ENCODE data around the gene ZNF750. TPM values are rescaled to one million over a fixed set of nuclear protein-coding genes. Genes with fewer than 3 reads are reported as not detected.
A peak's percentile ranks its signal among the peaks of the same experiment; 100 is the strongest.

The ZNF750 gene
- total RNA-seq, 5 donors from 2014 or later (not counting 1 experiment from before 2014, with no cell fraction given): not detected

- Mint-ChIP-seq H3K4me3 (no peak overlapping the region), H3K36me3 (peaks cover 20% of the 10 kb centered on the region), H3K4me1 (peaks cover 10 to 54% (median 30%) of the 10 kb centered on the region in 3 donors), H3K27me3 (no peaks in the 10 kb centered on the region), H3K27ac (no peak overlapping the region), H3K9me3 (no peaks in the 10 kb centered on the region)
- Histone ChIP-seq H3K27ac (ENCODE audit: low read length) (no peak overlapping the region), H3K27me3 (replicated peaks in 1 of 2; ENCODE audit: control insufficient read depth in 2 of 2, extremely low read depth in 1 of 2, insufficient read depth in 2 of 2, low read length in 1 of 2) (no peaks in the 10 kb centered on the region), H3K36me3 (ENCODE audit: control insufficient read depth in 2 of 2, extremely low read depth in 1 of 2, insufficient read depth in 1 of 2, low read length in 1 of 2) (peaks cover 23 to 35% of the 10 kb centered on the region in 2 donors), H3K4me3 (ENCODE audit: control insufficient read depth in 1 of 2, extremely low read depth in 1 of 2, low read length in 1 of 2) (no peak overlapping the region), H3K4me1 (ENCODE audit: control insufficient read depth in 1 of 2, extremely low read depth in 1 of 2, insufficient read depth in 2 of 2, low read length in 2 of 2) (peaks cover 5 to 34% of the 10 kb centered on the region in 2 experiments), H3K9me3 (no peaks in the 10 kb centered on the region)
- CTCF ChIA-PET: no interaction called here
- no peak for DNase-seq
- POLR2A ChIA-PET: no interaction called here
- 95% methylated on average over 4 of the region's 11 CpGs for WGBS (ENCODE audit: insufficient coverage)
- no peak for ATAC-seq (replicated peaks in 1 of 4)
Observed at GRCh38 chr17:82869536-82869935, 29.7 kb upstream of the ZNF750 start.

- peak overlapping the region in 1 of 2 donors; percentile 30 for H3K27ac Mint-ChIP-seq
- CTCF ChIA-PET: interaction anchor here in 1 of 2 donors (0.6 kb wide), 1 partner anchor 23 kb away, joined by 3 read pairs; no protein-coding TSS in a partner anchor
- H3K27me3 Mint-ChIP-seq: no peaks in the 10 kb centered on the region
- no peak overlapping the region for H3K4me3 Mint-ChIP-seq
- DNase-seq: no peak
- no peak for ATAC-seq (replicated peaks in 1 of 4)
- WGBS (ENCODE audit: insufficient coverage): 91% methylated on average over 19 of the region's 21 CpGs
- POLR2A ChIA-PET: no interaction called here
- Histone ChIP-seq H3K36me3 (ENCODE audit: control insufficient read depth in 2 of 2, extremely low read depth in 1 of 2, insufficient read depth in 1 of 2, low read length in 1 of 2) (peaks cover 22 to 31% of the 10 kb centered on the region in 2 donors), H3K27me3 (replicated peaks in 1 of 2; ENCODE audit: control insufficient read depth in 2 of 2, extremely low read depth in 1 of 2, insufficient read depth in 2 of 2, low read length in 1 of 2) (no peaks in the 10 kb centered on the region), H3K4me1 (ENCODE audit: control insufficient read depth in 1 of 2, extremely low read depth in 1 of 2, insufficient read depth in 2 of 2, low read length in 2 of 2) (peaks cover 9 to 42% of the 10 kb centered on the region in 2 experiments), H3K27ac (ENCODE audit: low read length) (no peak overlapping the region), H3K9me3 (no peaks in the 10 kb centered on the region), H3K4me3 (ENCODE audit: control insufficient read depth in 1 of 2, extremely low read depth in 1 of 2, low read length in 1 of 2) (no peak overlapping the region)
- H3K36me3 Mint-ChIP-seq: peaks cover 20% of the 10 kb centered on the region
- peaks cover 18 to 62% (median 38%) of the 10 kb centered on the region in 3 donors for H3K4me1 Mint-ChIP-seq
- H3K9me3 Mint-ChIP-seq: no peaks in the 10 kb centered on the region
Observed at GRCh38 chr17:82868715-82869131, 28.9 kb upstream of the ZNF750 start.

DNA sequence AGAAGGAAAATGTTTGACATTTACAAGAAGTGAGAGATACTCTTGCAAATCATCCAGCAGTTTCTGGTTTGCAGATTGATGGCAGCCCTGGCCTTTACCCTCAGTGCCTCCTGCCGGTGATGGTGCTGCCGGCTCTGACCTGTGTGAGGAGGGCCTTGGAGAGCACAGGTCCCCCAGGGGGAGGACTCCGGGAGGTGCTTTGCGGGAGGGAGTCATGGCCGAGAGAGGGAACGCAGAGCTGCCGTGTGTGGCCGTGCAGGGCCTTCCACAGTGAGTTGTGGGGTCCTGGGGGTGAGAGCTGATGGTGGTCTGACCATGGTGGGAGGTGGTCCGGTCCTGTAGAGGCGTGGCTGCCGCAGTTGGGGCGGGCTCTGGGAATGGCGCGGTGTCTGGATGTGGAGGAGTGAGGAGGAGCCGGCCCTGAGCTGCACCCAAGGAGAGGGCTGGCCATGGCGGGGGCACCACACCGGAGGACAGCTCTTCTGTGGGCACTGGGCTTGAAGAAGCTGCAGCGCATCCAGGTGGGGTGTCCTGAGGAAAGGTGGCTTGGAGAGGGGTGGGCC lies 28.0 kb upstream of the ZNF750 start:
- Histone ChIP-seq H3K4me3 (ENCODE audit: control insufficient read depth in 1 of 2, extremely low read depth in 1 of 2, low read length in 1 of 2) (no peak overlapping the region), H3K36me3 (ENCODE audit: control insufficient read depth in 2 of 2, extremely low read depth in 1 of 2, insufficient read depth in 1 of 2, low read length in 1 of 2) (peaks cover 19 to 24% of the 10 kb centered on the region in 2 donors), H3K4me1 (ENCODE audit: control insufficient read depth in 1 of 2, extremely low read depth in 1 of 2, insufficient read depth in 2 of 2, low read length in 2 of 2) (peaks cover 15 to 51% of the 10 kb centered on the region in 2 experiments), H3K9me3 (no peaks in the 10 kb centered on the region), H3K27ac (ENCODE audit: low read length) (no peak overlapping the region), H3K27me3 (replicated peaks in 1 of 2; ENCODE audit: control insufficient read depth in 2 of 2, extremely low read depth in 1 of 2, insufficient read depth in 2 of 2, low read length in 1 of 2) (no peaks in the 10 kb centered on the region)
- ChIA-PET POLR2A (no interaction called here), CTCF (no interaction called here)
- DNase-seq (no peak), ATAC-seq (replicated peaks in 1 of 4) (no peak)
- H3K27me3 Mint-ChIP-seq: no peaks in the 10 kb centered on the region
- 95% methylated on average over 13 of the region's 18 CpGs for WGBS (ENCODE audit: insufficient coverage)
- no peaks in the 10 kb centered on the region for H3K9me3 Mint-ChIP-seq
- peak overlapping the region in 1 of 2 donors; percentile 49 for H3K27ac Mint-ChIP-seq
- peaks cover 27 to 67% (median 47%) of the 10 kb centered on the region in 3 donors for H3K4me1 Mint-ChIP-seq
- no peak overlapping the region for H3K4me3 Mint-ChIP-seq
- peaks cover 20% of the 10 kb centered on the region for H3K36me3 Mint-ChIP-seq

GRCh38 chr17:82866590-82867191 lies 26.9 kb upstream of the ZNF750 start:
- peak overlapping the region; percentile 84 to 92 for H3K27ac Mint-ChIP-seq
- POLR2A ChIA-PET: no interaction called here
- CTCF ChIA-PET: no interaction called here
- no peaks in the 10 kb centered on the region for H3K27me3 Mint-ChIP-seq
- Histone ChIP-seq H3K9me3 (no peaks in the 10 kb centered on the region), H3K27me3 (replicated peaks in 1 of 2; ENCODE audit: control insufficient read depth in 2 of 2, extremely low read depth in 1 of 2, insufficient read depth in 2 of 2, low read length in 1 of 2) (no peaks in the 10 kb centered on the region), H3K27ac (ENCODE audit: low read length) (peak overlapping the region; percentile 28), H3K4me3 (ENCODE audit: control insufficient read depth in 1 of 2, extremely low read depth in 1 of 2, low read length in 1 of 2) (no peak overlapping the region), H3K36me3 (ENCODE audit: control insufficient read depth in 2 of 2, extremely low read depth in 1 of 2, insufficient read depth in 1 of 2, low read length in 1 of 2) (peaks cover 10 to 21% of the 10 kb centered on the region in 2 donors), H3K4me1 (ENCODE audit: control insufficient read depth in 1 of 2, extremely low read depth in 1 of 2, insufficient read depth in 2 of 2, low read length in 2 of 2) (peaks cover 15 to 60% of the 10 kb centered on the region in 2 experiments)
- WGBS (ENCODE audit: insufficient coverage): 91% methylated on average over 10 of the region's 11 CpGs
- peaks cover 16% of the 10 kb centered on the region for H3K36me3 Mint-ChIP-seq
- ATAC-seq (replicated peaks in 1 of 4) (no peak), DNase-seq (no peak)
- no peak overlapping the region for H3K4me3 Mint-ChIP-seq
- H3K9me3 Mint-ChIP-seq: no peaks in the 10 kb centered on the region
- peaks cover 36 to 74% (median 56%) of the 10 kb centered on the region in 3 donors for H3K4me1 Mint-ChIP-seq

DNA sequence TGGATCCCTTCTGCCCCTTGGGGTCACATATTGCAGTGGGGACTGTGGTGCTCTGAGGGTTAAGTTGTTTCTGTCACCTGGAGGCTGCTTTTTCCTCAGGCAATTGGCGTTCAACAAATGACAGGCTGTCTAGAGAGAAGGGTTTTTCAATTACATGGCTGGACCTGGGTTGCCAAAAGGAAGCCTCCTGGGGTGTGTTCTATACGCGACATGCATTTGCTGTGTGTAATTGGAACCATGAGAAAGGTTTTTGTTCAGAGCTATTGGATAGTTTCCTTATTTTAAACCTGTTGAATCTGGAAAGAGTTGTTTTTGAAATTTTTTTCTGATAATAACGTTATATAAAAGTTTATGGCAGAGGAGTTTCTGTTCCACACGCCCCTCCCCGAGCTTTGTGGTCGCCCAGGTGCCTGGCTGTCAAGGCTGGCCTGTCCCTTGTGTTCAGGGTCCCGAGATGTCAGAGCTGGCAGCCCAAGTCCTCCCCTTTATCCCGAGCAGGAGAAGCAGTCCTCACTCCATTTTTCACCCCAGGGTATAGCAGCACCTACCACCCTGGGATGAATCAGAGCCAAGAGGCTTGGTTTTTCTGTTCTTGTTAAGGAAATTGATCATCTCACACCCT lies 26.1 kb upstream of the ZNF750 start:
- Histone ChIP-seq H3K4me3 (ENCODE audit: control insufficient read depth in 1 of 2, extremely low read depth in 1 of 2, low read length in 1 of 2) (no peak overlapping the region), H3K36me3 (ENCODE audit: control insufficient read depth in 2 of 2, extremely low read depth in 1 of 2, insufficient read depth in 1 of 2, low read length in 1 of 2) (peaks cover 7 to 15% of the 10 kb centered on the region in 2 donors), H3K4me1 (ENCODE audit: control insufficient read depth in 1 of 2, extremely low read depth in 1 of 2, insufficient read depth in 2 of 2, low read length in 2 of 2) (peaks cover 17 to 67% of the 10 kb centered on the region in 2 experiments), H3K27ac (ENCODE audit: low read length) (peak overlapping the region; percentile 93), H3K27me3 (replicated peaks in 1 of 2; ENCODE audit: control insufficient read depth in 2 of 2, extremely low read depth in 1 of 2, insufficient read depth in 2 of 2, low read length in 1 of 2) (no peaks in the 10 kb centered on the region), H3K9me3 (no peaks in the 10 kb centered on the region)
- Mint-ChIP-seq H3K9me3 (no peaks in the 10 kb centered on the region), H3K4me3 (peak overlapping the region in 2 of 3 donors; percentile 54 to 91), H3K4me1 (peaks cover 41 to 79% (median 64%) of the 10 kb centered on the region in 3 donors), H3K27ac (peak overlapping the region; percentile 84 to 92), H3K27me3 (no peaks in the 10 kb centered on the region), H3K36me3 (peaks cover 12% of the 10 kb centered on the region)
- no peak for DNase-seq
- WGBS (ENCODE audit: insufficient coverage): 87% methylated on average over 3 of the region's 9 CpGs
- ChIA-PET POLR2A (no interaction called here), CTCF (no interaction called here)
- no peak for ATAC-seq (replicated peaks in 1 of 4)

DNA sequence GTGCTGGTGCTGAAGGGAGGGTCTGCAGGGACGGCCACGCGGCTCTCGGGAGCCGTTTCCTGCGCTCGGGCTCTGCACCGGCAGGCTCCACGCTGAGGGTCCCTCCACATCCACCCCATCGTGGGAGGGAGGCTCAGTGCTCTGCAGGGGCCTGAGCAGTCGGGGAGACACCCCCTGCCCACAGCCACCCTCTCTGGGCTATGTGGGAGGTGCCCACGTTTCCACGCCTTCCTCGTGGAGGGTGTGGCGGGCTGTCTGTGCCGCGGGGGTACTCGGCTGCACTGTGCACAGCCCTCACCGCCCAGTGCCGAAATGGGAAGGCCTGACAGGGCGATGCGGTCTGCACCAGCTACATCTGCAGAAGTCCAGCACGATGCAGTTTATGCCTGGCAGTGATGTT lies 25.5 kb upstream of the ZNF750 start:
- CTCF ChIA-PET: no interaction called here
- H3K4me1 Mint-ChIP-seq: peaks cover 45 to 78% (median 69%) of the 10 kb centered on the region in 3 donors
- H3K4me3 ChIP-seq (ENCODE audit: control insufficient read depth in 1 of 2, extremely low read depth in 1 of 2, low read length in 1 of 2): no peak overlapping the region
- no peak for DNase-seq
- no peaks in the 10 kb centered on the region for H3K27me3 ChIP-seq (replicated peaks in 1 of 2; ENCODE audit: control insufficient read depth in 2 of 2, extremely low read depth in 1 of 2, insufficient read depth in 2 of 2, low read length in 1 of 2)
- peak overlapping the region; percentile 93 for H3K27ac ChIP-seq (ENCODE audit: low read length)
- H3K4me1 ChIP-seq (ENCODE audit: control insufficient read depth in 1 of 2, extremely low read depth in 1 of 2, insufficient read depth in 2 of 2, low read length in 2 of 2): peaks cover 17 to 73% of the 10 kb centered on the region in 2 experiments
- no peaks in the 10 kb centered on the region for H3K9me3 Mint-ChIP-seq
- no peak for ATAC-seq (replicated peaks in 1 of 4)
- no peaks in the 10 kb centered on the region for H3K9me3 ChIP-seq
- no peaks in the 10 kb centered on the region for H3K27me3 Mint-ChIP-seq
- WGBS (ENCODE audit: insufficient coverage): 100% methylated on average over 4 of the region's 23 CpGs
- peak overlapping the region; percentile 17 to 91 (median 54) for H3K4me3 Mint-ChIP-seq
- POLR2A ChIA-PET: no interaction called here
- H3K36me3 Mint-ChIP-seq: peaks cover 7% of the 10 kb centered on the region
- peaks cover 2 to 11% of the 10 kb centered on the region in 2 donors for H3K36me3 ChIP-seq (ENCODE audit: control insufficient read depth in 2 of 2, extremely low read depth in 1 of 2, insufficient read depth in 1 of 2, low read length in 1 of 2)
- peak overlapping the region; percentile 84 to 92 for H3K27ac Mint-ChIP-seq

Measured in T-cell (primary cell).